Testis (tissue), 2 donors: Measurements from ENCODE around the gene TAF9.

ENCODE experiments used
- POLR2A ChIP-seq: fragments of 450-650 bp; IDR thresholded peaks from one replicate; pipeline ENCODE4 v1.6.1; 2017; ENCODE audit warnings: antibody characterized with exemption, mild to moderate bottlenecking, moderate library complexity
- TF ChIP-seq, protein P1 (sequence below), 3 experiments: fragments of 450-650 bp in 2 of 3; fragments of 200-600 bp in 1 of 3; sonication (generic) in 1 of 3; IDR thresholded peaks; one replicate each; pipeline ENCODE4 v1.5.1; 2016 to 2019; ENCODE audit warnings: antibody characterized with exemption in 3 of 3, mild to moderate bottlenecking in 2 of 3, moderate library complexity in 1 of 3

DNA sequence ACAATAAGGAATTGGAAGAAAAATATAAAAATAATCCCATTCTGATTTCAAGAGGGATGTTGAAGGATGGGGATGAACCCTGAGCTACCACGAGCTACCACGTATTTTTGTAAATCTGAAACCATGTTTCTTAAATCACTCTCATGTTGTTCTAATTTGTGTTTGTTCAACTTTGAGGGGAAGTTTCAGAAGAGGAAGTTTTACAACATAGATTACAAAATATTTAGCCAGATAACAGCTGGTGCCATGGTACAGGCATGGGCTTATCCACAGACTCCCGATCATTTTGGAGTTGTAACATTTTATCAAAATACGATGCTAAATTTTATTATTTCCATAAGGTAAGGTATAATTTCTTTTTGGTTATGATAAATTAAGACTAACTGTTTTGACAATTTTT is 51.9 kb downstream of the TAF9 start:
- TF ChIP-seq, protein P1, sequence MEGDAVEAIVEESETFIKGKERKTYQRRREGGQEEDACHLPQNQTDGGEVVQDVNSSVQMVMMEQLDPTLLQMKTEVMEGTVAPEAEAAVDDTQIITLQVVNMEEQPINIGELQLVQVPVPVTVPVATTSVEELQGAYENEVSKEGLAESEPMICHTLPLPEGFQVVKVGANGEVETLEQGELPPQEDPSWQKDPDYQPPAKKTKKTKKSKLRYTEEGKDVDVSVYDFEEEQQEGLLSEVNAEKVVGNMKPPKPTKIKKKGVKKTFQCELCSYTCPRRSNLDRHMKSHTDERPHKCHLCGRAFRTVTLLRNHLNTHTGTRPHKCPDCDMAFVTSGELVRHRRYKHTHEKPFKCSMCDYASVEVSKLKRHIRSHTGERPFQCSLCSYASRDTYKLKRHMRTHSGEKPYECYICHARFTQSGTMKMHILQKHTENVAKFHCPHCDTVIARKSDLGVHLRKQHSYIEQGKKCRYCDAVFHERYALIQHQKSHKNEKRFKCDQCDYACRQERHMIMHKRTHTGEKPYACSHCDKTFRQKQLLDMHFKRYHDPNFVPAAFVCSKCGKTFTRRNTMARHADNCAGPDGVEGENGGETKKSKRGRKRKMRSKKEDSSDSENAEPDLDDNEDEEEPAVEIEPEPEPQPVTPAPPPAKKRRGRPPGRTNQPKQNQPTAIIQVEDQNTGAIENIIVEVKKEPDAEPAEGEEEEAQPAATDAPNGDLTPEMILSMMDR (IDR thresholded peaks at IDR 0.05): no peak
- TF ChIP-seq POLR2A: no peak
